GM20000 (cell line): ENCODE data around the gene ENTPD6.
A peak's percentile ranks its signal among the peaks of the same experiment; 100 is the strongest.
"Not testable (repeated sequence)": the region's sequence is repeated elsewhere in the genome, so short reads cannot be mapped to it uniquely, and the experiment has no call there.

Source experiments
- DNase-seq: peaks from one replicate; pipeline ENCODE4 v3.0.0; 2012; ENCODE audit warnings: low spot score
- CTCF ChIP-seq: IDR thresholded peaks from 2 replicates; pipeline ENCODE4 v1.5.1; 2012; ENCODE audit warnings: mild to moderate bottlenecking, control low read depth; ENCODE audit errors: extremely low read depth, missing control alignments

Gene ENTPD6

GRCh38 chr20:25177890-25178321 lies 17.6 kb upstream of the ENTPD6 start:
- DNase-seq, result no peak
- TF ChIP-seq CTCF, result no peak

GRCh38 chr20:25178563-25179438 lies 16.7 kb upstream of the ENTPD6 start:
- peak; percentile 64 for DNase-seq
- TF ChIP-seq CTCF, result peak; percentile 54

- DNase-seq, result no peak
Measured at GRCh38 chr20:25179439-25180089, 15.9 kb upstream of the ENTPD6 start.

GRCh38 chr20:25184391-25184790 lies 11.1 kb upstream of the ENTPD6 start:
- not testable (repeated sequence) for DNase-seq

More at GRCh38 chr20:25179439-25180089, 15.9 kb upstream of the ENTPD6 start:
- no peak for TF ChIP-seq CTCF

GRCh38 chr20:25187220-25187619 lies 8.3 kb upstream of the ENTPD6 start:
- DNase-seq, result no peak
- no peak for TF ChIP-seq CTCF

GRCh38 chr20:25187635-25188034 lies 7.9 kb upstream of the ENTPD6 start:
- no peak for DNase-seq
- no peak for TF ChIP-seq CTCF

- no peak for DNase-seq
Measured at GRCh38 chr20:25188218-25188617, 7.3 kb upstream of the ENTPD6 start.

More at GRCh38 chr20:25188218-25188617, 7.3 kb upstream of the ENTPD6 start:
- no peak for TF ChIP-seq CTCF
